ENCODE measurements around the gene S100A1.

GRCh38 chr1:153588482-153588881 lies 39.8 kb upstream of the S100A1 start:
- no peak for TF ChIP-seq CTCF (conservative IDR thresholded peaks at IDR 0.05; ENCODE audit: low read depth, low read length)
- no peak for TF ChIP-seq EZH2 (IDR thresholded peaks at IDR 0.05; ENCODE audit: low read length, unreplicated experiment)

All from PC-3 (cell line).